Upper lobe of left lung (tissue), 6 donors: Measurements from ENCODE around the gene TRIM9. TPM values are rescaled to one million over a fixed set of nuclear protein-coding genes. Genes with fewer than 3 reads are reported as not detected.

Experiments
- ATAC-seq, 2 donors: fragments of 200-7000 bp; cut with Tn5 transposase; one replicate each; pipeline ENCODE4 v1.9.1; 2022; ENCODE audit warnings: mild to moderate bottlenecking in 2 of 2, moderate library complexity in 2 of 2; ENCODE audit not compliant: low FRiP score in 2 of 2
- DNase-seq, 2 donors: peaks; one replicate each; pipeline ENCODE4 v3.0.0-alpha.2; 2019 to 2020
- H3K27ac ChIP-seq, 4 donors: fragments of 200-600 bp; sonication (generic); one replicate each; pipeline ENCODE4 v1.5.1; 2016 to 2019
- H3K27me3 ChIP-seq, 4 donors: fragments of 200-600 bp; sonication (generic); one replicate each; pipeline ENCODE4 v1.5.1; 2017 to 2019
- H3K36me3 ChIP-seq, 4 donors: fragments of 200-600 bp; sonication (generic); one replicate each; pipeline ENCODE4 v1.5.1; 2016 to 2019
- H3K4me1 ChIP-seq, 4 donors: fragments of 200-600 bp; sonication (generic); one replicate each; pipeline ENCODE4 v1.5.1; 2018 to 2019
- H3K4me3 ChIP-seq, 4 donors: fragments of 200-600 bp; sonication (generic); one replicate each; pipeline ENCODE4 v1.5.1; 2017 to 2019; ENCODE audit warnings: mild to moderate bottlenecking in 2 of 4, moderate library complexity in 1 of 4
- H3K9me3 ChIP-seq, 4 donors: fragments of 200-600 bp; sonication (generic); one replicate each; pipeline ENCODE4 v1.5.1; 2018 to 2019
- CTCF ChIP-seq, 6 experiments: fragments of 450-650 bp in 4 of 6; fragments of 200-600 bp in 2 of 6; sonication (generic) in 2 of 6; IDR thresholded peaks; one replicate each; pipeline ENCODE4 v1.5.1; 2016 to 2019; ENCODE audit warnings: antibody characterized with exemption in 6 of 6
- EP300 ChIP-seq, 4 donors: sonication (generic); formaldehyde crosslinking; IDR thresholded peaks; one replicate each; pipeline ENCODE4 v1.5.1; 2017; ENCODE audit warnings: antibody characterized with exemption in 4 of 4, control low read depth in 2 of 4
- POLR2A ChIP-seq, 4 donors: fragments of 450-650 bp; IDR thresholded peaks; one replicate each; pipeline ENCODE4 v1.5.1; 2016 to 2017; ENCODE audit warnings: antibody characterized with exemption in 4 of 4, mild to moderate bottlenecking in 2 of 4
- POLR2AphosphoS5 ChIP-seq, 2 donors: sonication (generic); formaldehyde crosslinking; IDR thresholded peaks; one replicate each; pipeline ENCODE4 v1.5.1; 2017; ENCODE audit warnings: antibody characterized with exemption in 2 of 2
- WGBS, 2 donors: methylation state at CpG; one replicate each; pipeline ENCODE4 v1.1.5; 2017 to 2018; 5-methylcytosine and 5-hydroxymethylcytosine counted together
- total RNA-seq, 6 donors: library from RNA; depleted of rRNA in 4 of 6; stranded (reverse); fragments of >200 nt in 4 of 6; gene quantifications; one replicate each; pipeline versions ENCODE4 v1.1.0 to v1.2.1, GENCODE V29; 2016 to 2021
- donor health status: DM: no; HTN: no; CAD: no; lungs with moderate emphysema.
- donor health status: DM: no; HTN: yes; CAD: no; lungs with severe emphysema.

Gene TRIM9
- total RNA-seq, 6 donors from 2014 or later = 0.30 to 3.1 (median 0.78) TPM

- H3K4me3 ChIP-seq = no peak overlapping the region
- no peaks in the 10 kb centered on the region for H3K4me1 ChIP-seq
- no peaks in the 10 kb centered on the region for H3K36me3 ChIP-seq
- no peaks in the 10 kb centered on the region for H3K9me3 ChIP-seq
- ATAC-seq = no peak
- WGBS, 2 donors = 74 to 80% methylated on average over 1 of the region's 1 CpG
- no peak for DNase-seq
- no peaks in the 10 kb centered on the region for H3K27me3 ChIP-seq
- TF ChIP-seq POLR2A (IDR thresholded peaks at IDR 0.05) = no peak
- TF ChIP-seq CTCF (IDR thresholded peaks at IDR 0.05) = no peak
- TF ChIP-seq EP300 (IDR thresholded peaks at IDR 0.05) = no peak
- no peak for TF ChIP-seq POLR2AphosphoS5 (IDR thresholded peaks at IDR 0.05)
- no peak overlapping the region for H3K27ac ChIP-seq
These were observed 12.9 kb upstream of the TRIM9 start for GRCh38 chr14:51107801-51108200.

- DNase-seq = no peak
- TF ChIP-seq POLR2AphosphoS5 (IDR thresholded peaks at IDR 0.05) (no peak), POLR2A (IDR thresholded peaks at IDR 0.05) (no peak), EP300 (IDR thresholded peaks at IDR 0.05) (no peak)
- no peak for ATAC-seq
- no peaks in the 10 kb centered on the region for H3K36me3 ChIP-seq
- H3K27ac ChIP-seq = no peak overlapping the region
- no peaks in the 10 kb centered on the region for H3K27me3 ChIP-seq
- no peak overlapping the region for H3K4me3 ChIP-seq
- H3K9me3 ChIP-seq = no peaks in the 10 kb centered on the region
- H3K4me1 ChIP-seq = no peaks in the 10 kb centered on the region
These were observed 9.6 kb upstream of the TRIM9 start for GRCh38 chr14:51104467-51104866.

- Histone ChIP-seq H3K36me3 (no peaks in the 10 kb centered on the region), H3K4me3 (no peak overlapping the region), H3K27me3 (peaks cover 0 to 17% (median 9%) of the 10 kb centered on the region in 4 donors), H3K4me1 (peaks cover 26 to 30% (median 27%) of the 10 kb centered on the region in 4 donors), H3K9me3 (no peaks in the 10 kb centered on the region), H3K27ac (no peak overlapping the region)
- ATAC-seq = no peak
- WGBS, 2 donors = 84 to 88% methylated on average over 1 of the region's 1 CpG
- no peak for DNase-seq
- TF ChIP-seq CTCF (IDR thresholded peaks at IDR 0.05) = no peak
- no peak for TF ChIP-seq POLR2AphosphoS5 (IDR thresholded peaks at IDR 0.05)
- TF ChIP-seq EP300 (IDR thresholded peaks at IDR 0.05) = no peak
- no peak for TF ChIP-seq POLR2A (IDR thresholded peaks at IDR 0.05)
These were observed 2.4 kb upstream of the TRIM9 start for GRCh38 chr14:51097287-51097686.

- Histone ChIP-seq H3K36me3 (no peaks in the 10 kb centered on the region), H3K27me3 (peaks cover 0 to 17% (median 9%) of the 10 kb centered on the region in 4 donors)
- ATAC-seq = no peak
These were observed 2.0 kb upstream of the TRIM9 start for GRCh38 chr14:51096870-51097269.

More at GRCh38 chr14:51096870-51097269, 2.0 kb upstream of the TRIM9 start:
- Histone ChIP-seq H3K4me1 (peaks cover 26 to 30% (median 27%) of the 10 kb centered on the region in 4 donors), H3K27ac (no peak overlapping the region), H3K4me3 (no peak overlapping the region), H3K9me3 (no peaks in the 10 kb centered on the region)
- WGBS, 2 donors = 86 to 94% methylated on average over 2 of the region's 2 CpGs
- no peak for TF ChIP-seq POLR2A (IDR thresholded peaks at IDR 0.05)
- no peak for TF ChIP-seq POLR2AphosphoS5 (IDR thresholded peaks at IDR 0.05)
- TF ChIP-seq CTCF (IDR thresholded peaks at IDR 0.05) = no peak
- no peak for TF ChIP-seq EP300 (IDR thresholded peaks at IDR 0.05)
- DNase-seq = no peak
